K562 (cell line): ENCODE results near the gene PRR35. TPM values are rescaled to one million over a fixed set of nuclear protein-coding genes. Genes with fewer than 3 reads are reported as not detected.

Source experiments
- BHLHE40 ChIP-seq: IDR thresholded peaks from 2 replicates; pipeline ENCODE4 v1.6.1; 2011; ENCODE audit warnings: low read length, improper control_type of control experiment
- CBFB ChIP-seq: sonication (generic); formaldehyde crosslinking; IDR thresholded peaks from 2 replicates; pipeline ENCODE4 v1.4.0; 2020; ENCODE audit warnings: mild to moderate bottlenecking, missing genetic modification reagents
- EP400 ChIP-seq: fragments of 450-650 bp; IDR thresholded peaks from 2 replicates; pipeline ENCODE4 v1.6.1; 2017; ENCODE audit warnings: antibody characterized with exemption, mild to moderate bottlenecking, moderate library complexity
- HMG20B ChIP-seq: fragments of 250-450 bp; sonication (Bioruptor Pico); IDR thresholded peaks from 2 replicates; pipeline ENCODE4 v1.5.0; 2021; ENCODE audit warnings: mild to moderate bottlenecking
- KLF1 ChIP-seq: fragments of 450-650 bp; IDR thresholded peaks from 2 replicates; pipeline ENCODE4 v1.6.1; 2016; ENCODE audit warnings: missing genetic modification characterization, missing compliant biosample characterization
- MXD1 ChIP-seq: fragments of 250-450 bp; sonication (Bioruptor Pico); IDR thresholded peaks from 2 replicates; pipeline ENCODE4 v1.8.0; 2021; ENCODE audit warnings: borderline replicate concordance, mild to moderate bottlenecking, moderate library complexity; ENCODE audit not compliant: poor library complexity, severe bottlenecking
- NKRF ChIP-seq: fragments of 450-650 bp; IDR thresholded peaks from 2 replicates; pipeline ENCODE4 v1.6.1; 2016; ENCODE audit warnings: borderline replicate concordance
- NONO ChIP-seq, 2 experiments: fragments of 200-400 bp in 1 of 2; fragments of 450-650 bp in 1 of 2; formaldehyde crosslinking in 1 of 2; IDR thresholded peaks; 2 replicates each; pipeline ENCODE4 v1.6.1; 2017; ENCODE audit warnings: low read depth in 2 of 2, mild to moderate bottlenecking in 2 of 2, moderate library complexity in 2 of 2, low read length in 1 of 2
- RAD21 ChIP-seq, 2 experiments: fragments of 250-450 bp in 1 of 2; fragments of 450-650 bp in 1 of 2; sonication (Bioruptor Pico) in 1 of 2; formaldehyde crosslinking in 1 of 2; IDR thresholded peaks in 1 of 2; conservative IDR thresholded peaks in 1 of 2; 2 replicates each; pipeline versions ENCODE4 v1.4.0 to v1.8.0; 2020 to 2022; ENCODE audit warnings: mild to moderate bottlenecking in 2 of 2, moderate library complexity in 1 of 2
- RBM17 ChIP-seq: fragments of 200-400 bp; formaldehyde crosslinking; IDR thresholded peaks from 2 replicates; pipeline ENCODE4 v1.6.1; 2017; ENCODE audit warnings: low read depth, mild to moderate bottlenecking, low read length, borderline replicate concordance
- SMAD2 ChIP-seq: fragments of 150-350 bp; IDR thresholded peaks from 2 replicates; pipeline ENCODE4 v1.6.1; 2014; ENCODE audit warnings: low read depth, mild to moderate bottlenecking, low read length
- STAT6 ChIP-seq: sonication (generic); formaldehyde crosslinking; IDR thresholded peaks from 2 replicates; pipeline ENCODE4 v1.8.1; 2023; ENCODE audit warnings: mild to moderate bottlenecking, missing genetic modification reagents
- ZBTB11 ChIP-seq, 3 experiments: fragments of 200-800 bp in 1 of 3; fragments of 250-450 bp in 1 of 3; fragments of 450-650 bp in 1 of 3; sonication (Bioruptor Pico) in 1 of 3; sonication (Bioruptor generic) in 1 of 3; formaldehyde crosslinking in 1 of 3; IDR thresholded peaks; 2 replicates each; pipeline versions ENCODE4 v1.6.1 to v1.8.0; 2016 to 2022; ENCODE audit warnings: mild to moderate bottlenecking in 2 of 3, missing genetic modification characterization in 2 of 3, missing compliant biosample characterization in 1 of 3, moderate library complexity in 1 of 3
- polyA plus RNA-seq, 8 experiments: library from polyadenylated mRNA; depleted of rRNA in 4 of 8; stranded (reverse) in 5 of 8; unstranded in 3 of 8; fragments of >200 nt; fragmentation: Nextera tagmentation in 2 of 8; fragmentation: Illumina TruSeq in 1 of 8; extraction: Ambion mirVana in 2 of 8; extraction: Trizol in 1 of 8; gene quantifications; 2 replicates each; pipeline versions ENCODE4 v1.2.1 to v1.2.3, GENCODE V29; 2011 to 2014; ENCODE audit warnings: inconsistent platforms in 1 of 8, missing spikeins in 1 of 8
- total RNA-seq, 7 experiments: library from RNA; depleted of rRNA in 6 of 7; stranded (reverse); fragments of >200 nt in 6 of 7; fragmentation: Illumina TruSeq in 2 of 7; extraction: Trizol in 2 of 7; gene quantifications; 2 replicates each; pipeline versions ENCODE4 v1.2.1 to v1.2.3, GENCODE V29; 2011 to 2021; ENCODE audit warnings: low replicate concordance in 1 of 7

PRR35 gene
- total and polyA plus RNA-seq, 9 of the 15 experiments (the other 6 are each of a cell fraction or from before 2014, with no cell fraction given): 0.17 to 0.45 (median 0.21) TPM; not detected in 5

DNA sequence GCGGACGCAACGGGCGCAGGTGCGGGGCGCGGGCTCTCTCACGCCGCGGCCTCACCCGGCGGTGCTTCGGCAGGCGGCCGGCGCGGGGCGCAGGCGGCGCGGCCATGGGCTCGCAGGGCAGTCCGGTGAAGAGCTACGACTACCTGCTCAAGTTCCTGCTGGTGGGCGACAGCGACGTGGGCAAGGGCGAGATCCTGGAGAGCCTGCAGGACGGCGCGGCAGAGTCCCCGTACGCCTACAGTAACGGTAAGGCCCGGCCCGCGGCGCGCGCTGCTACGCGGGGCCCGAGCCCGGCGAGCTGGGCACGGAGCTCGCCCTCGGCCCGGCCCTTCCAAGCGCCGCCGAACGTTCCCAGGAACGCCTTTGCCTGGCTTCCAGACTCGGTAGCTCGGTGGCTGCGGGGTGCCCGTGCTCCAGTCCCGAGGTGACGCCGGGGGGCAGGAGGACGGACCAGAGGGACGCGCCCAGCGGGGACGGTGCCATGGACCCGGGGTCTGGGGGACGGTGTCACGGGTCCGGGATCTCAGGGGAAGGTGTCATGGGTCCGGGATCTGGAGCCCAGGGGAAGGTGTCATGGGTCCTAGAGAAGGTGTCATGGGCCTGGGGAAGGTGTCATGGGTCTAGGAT is 30.1 kb downstream of the PRR35 start (continued):
- TF ChIP-seq EP400 (no peak), NKRF (no peak), RBM17 (no peak), KLF1 (tag) (peak; percentile 49; the same call in 1 of the 2 replicates), STAT6 (CRISPR knock-in tag) (no peak), MXD1 (CRISPR knock-in tag) (no peak), CBFB (CRISPR knock-in tag) (no peak), NONO (IDR thresholded peaks at IDR 0.05; ENCODE audit: low read depth in 2 of 2, low read length in 1 of 2) (peak in 1 of 2 experiments; percentile 73; a peak in 2 of 4 replicates), RAD21 (CRISPR knock-in tag; conservative IDR thresholded peaks at IDR 0.05 in 1 of 2, IDR thresholded peaks at IDR 0.05 in 1 of 2) (peak in 1 of 2 experiments; percentile 29; a peak in 2 of 4 replicates), HMG20B (CRISPR knock-in tag) (no peak; the same call in 1 of the 2 replicates), SMAD2 (no peak), BHLHE40 (no peak), ZBTB11 (CRISPR knock-in tag; IDR thresholded peaks at IDR 0.05) (no peak)
